ENCODE results near the gene CPEB4. TPM values are rescaled to one million over a fixed set of nuclear protein-coding genes. Genes with fewer than 3 reads are reported as not detected.

Gene CPEB4
- total RNA-seq, 4 donors from 2014 or later, result 51.5 to 69.5 (median 66.1) TPM

- Histone ChIP-seq H3K9me3 (no peaks in the 10 kb centered on the region), H3K36me3 (no peaks in the 10 kb centered on the region), H3K4me1 (peaks cover 61 to 86% of the 10 kb centered on the region in 2 donors), H3K27ac (peak overlapping the region; percentile 68 to 79 (median 73)), H3K4me3 (replicated peaks in 1 of 3) (peak overlapping the region in 2 of 3 donors; percentile 18 to 32), H3K27me3 (no peaks in the 10 kb centered on the region)
- WGBS, 2 donors, result 10% methylated on average over 19 of the region's 19 CpGs
- intact Hi-C loops (cut with DNase I), result no loop called here
- peak; percentile 59 to 61 for DNase-seq
- TF ChIP-seq POLR2A (IDR thresholded peaks at IDR 0.05), result peak in 1 of 2 donors; percentile 60
- TF ChIP-seq, protein P1, sequence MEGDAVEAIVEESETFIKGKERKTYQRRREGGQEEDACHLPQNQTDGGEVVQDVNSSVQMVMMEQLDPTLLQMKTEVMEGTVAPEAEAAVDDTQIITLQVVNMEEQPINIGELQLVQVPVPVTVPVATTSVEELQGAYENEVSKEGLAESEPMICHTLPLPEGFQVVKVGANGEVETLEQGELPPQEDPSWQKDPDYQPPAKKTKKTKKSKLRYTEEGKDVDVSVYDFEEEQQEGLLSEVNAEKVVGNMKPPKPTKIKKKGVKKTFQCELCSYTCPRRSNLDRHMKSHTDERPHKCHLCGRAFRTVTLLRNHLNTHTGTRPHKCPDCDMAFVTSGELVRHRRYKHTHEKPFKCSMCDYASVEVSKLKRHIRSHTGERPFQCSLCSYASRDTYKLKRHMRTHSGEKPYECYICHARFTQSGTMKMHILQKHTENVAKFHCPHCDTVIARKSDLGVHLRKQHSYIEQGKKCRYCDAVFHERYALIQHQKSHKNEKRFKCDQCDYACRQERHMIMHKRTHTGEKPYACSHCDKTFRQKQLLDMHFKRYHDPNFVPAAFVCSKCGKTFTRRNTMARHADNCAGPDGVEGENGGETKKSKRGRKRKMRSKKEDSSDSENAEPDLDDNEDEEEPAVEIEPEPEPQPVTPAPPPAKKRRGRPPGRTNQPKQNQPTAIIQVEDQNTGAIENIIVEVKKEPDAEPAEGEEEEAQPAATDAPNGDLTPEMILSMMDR (IDR thresholded peaks at IDR 0.05), result no peak
These were observed 29.9 kb downstream of the CPEB4 start for GRCh38 chr5:173917788-173918786.

- no peaks in the 10 kb centered on the region for H3K27me3 ChIP-seq
- TF ChIP-seq, protein P1 (IDR thresholded peaks at IDR 0.05), result no peak
- no peak for TF ChIP-seq POLR2A (IDR thresholded peaks at IDR 0.05)
- intact Hi-C loops (cut with DNase I), result no loop called here
- no peak for DNase-seq
- 44 to 57% methylated on average over 2 of the region's 2 CpGs for WGBS, 2 donors
- H3K9me3 ChIP-seq, result no peaks in the 10 kb centered on the region
- peaks cover 62 to 91% of the 10 kb centered on the region in 2 donors for H3K4me1 ChIP-seq
- peak overlapping the region; percentile 19 to 79 (median 73) for H3K27ac ChIP-seq
- no peak overlapping the region for H3K4me3 ChIP-seq (replicated peaks in 1 of 3)
- H3K36me3 ChIP-seq, result no peaks in the 10 kb centered on the region
These were observed 31.3 kb downstream of the CPEB4 start for GRCh38 chr5:173919443-173919842.

- Histone ChIP-seq H3K9me3 (no peaks in the 10 kb centered on the region), H3K4me3 (replicated peaks in 1 of 3) (no peak overlapping the region), H3K27ac (peak overlapping the region; percentile 19 to 79 (median 73)), H3K36me3 (no peaks in the 10 kb centered on the region), H3K27me3 (no peaks in the 10 kb centered on the region), H3K4me1 (peaks cover 68 to 98% of the 10 kb centered on the region in 2 donors)
- intact Hi-C loops (cut with DNase I), result no loop called here
- DNase-seq, result no peak
- no peak for TF ChIP-seq POLR2A (IDR thresholded peaks at IDR 0.05)
- TF ChIP-seq, protein P1 (IDR thresholded peaks at IDR 0.05), result peak in 1 of 6 experiments; percentile 3
- 90 to 96% methylated on average over 3 of the region's 3 CpGs for WGBS, 2 donors
These were observed 32.0 kb downstream of the CPEB4 start for GRCh38 chr5:173920024-173920753.

DNA sequence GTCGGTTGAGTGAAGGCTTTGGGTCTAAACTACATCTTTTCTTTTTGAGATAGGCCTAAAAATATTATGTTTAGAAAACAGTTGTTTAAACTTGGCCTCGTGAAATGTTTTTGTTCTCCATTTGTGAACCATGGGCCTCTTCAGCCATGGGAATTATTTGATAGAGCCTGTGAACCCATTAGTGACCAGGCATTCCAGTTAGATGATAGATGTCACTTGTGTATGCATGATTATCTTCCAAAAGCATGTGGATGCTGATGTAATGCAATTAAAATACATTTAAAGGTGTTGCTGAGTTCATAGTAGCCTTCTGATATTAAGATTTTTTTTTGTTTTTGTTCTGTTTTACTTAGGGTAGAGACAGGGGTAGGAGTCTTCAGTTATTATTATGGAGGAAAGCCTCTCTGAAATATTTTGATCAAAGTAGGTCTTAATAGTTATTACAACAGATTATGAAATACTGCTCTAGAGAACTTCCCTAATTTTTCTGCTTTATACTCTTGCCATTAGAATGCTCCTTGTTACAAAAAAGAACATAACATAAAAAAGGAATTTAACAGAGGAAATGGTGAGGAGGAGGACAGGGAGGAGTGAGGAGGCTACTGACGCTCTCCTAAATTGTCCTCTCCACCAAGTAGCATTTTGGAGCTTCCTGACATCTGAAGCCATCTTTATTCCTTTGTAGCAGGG is 32.9 kb downstream of the CPEB4 start:
- H3K9me3 ChIP-seq, result no peaks in the 10 kb centered on the region
- H3K27ac ChIP-seq, result peak overlapping the region; percentile 19 to 79 (median 73)
- H3K27me3 ChIP-seq, result no peaks in the 10 kb centered on the region
- TF ChIP-seq, protein P1 (IDR thresholded peaks at IDR 0.05), result no peak
- TF ChIP-seq POLR2A (IDR thresholded peaks at IDR 0.05), result no peak
- no peak for DNase-seq
- H3K4me3 ChIP-seq (replicated peaks in 1 of 3), result no peak overlapping the region
- peaks cover 69 to 99% of the 10 kb centered on the region in 2 donors for H3K4me1 ChIP-seq
- 58 to 64% methylated on average over 3 of the region's 3 CpGs for WGBS, 2 donors
- no peaks in the 10 kb centered on the region for H3K36me3 ChIP-seq
- intact Hi-C loops (cut with DNase I), result no loop called here
